ENCODE measurements around the gene SLC19A1. TPM values are rescaled to one million over a fixed set of nuclear protein-coding genes. Genes with fewer than 3 reads are reported as not detected.

The SLC19A1 gene
- total RNA-seq, 4 donors from 2014 or later, result 7.6 to 12.8 (median 10.3) TPM; not detected in 1

- Histone ChIP-seq H3K27me3 (no peaks in the 10 kb centered on the region), H3K4me3 (no peak overlapping the region), H3K27ac (no peak overlapping the region), H3K9me3 (no peaks in the 10 kb centered on the region), H3K36me3 (no peaks in the 10 kb centered on the region), H3K4me1 (no peaks in the 10 kb centered on the region)
- TF ChIP-seq CTCF (IDR thresholded peaks at IDR 0.05), result no peak
- no peak for TF ChIP-seq POLR2A (IDR thresholded peaks at IDR 0.05)
- no peak for DNase-seq
- intact Hi-C loops (cut with DNase I; ENCODE audit: low total_unique reads), result no loop called here
Measured at GRCh38 chr21:45550522-45551210, 8.4 kb upstream of the SLC19A1 start.

DNA sequence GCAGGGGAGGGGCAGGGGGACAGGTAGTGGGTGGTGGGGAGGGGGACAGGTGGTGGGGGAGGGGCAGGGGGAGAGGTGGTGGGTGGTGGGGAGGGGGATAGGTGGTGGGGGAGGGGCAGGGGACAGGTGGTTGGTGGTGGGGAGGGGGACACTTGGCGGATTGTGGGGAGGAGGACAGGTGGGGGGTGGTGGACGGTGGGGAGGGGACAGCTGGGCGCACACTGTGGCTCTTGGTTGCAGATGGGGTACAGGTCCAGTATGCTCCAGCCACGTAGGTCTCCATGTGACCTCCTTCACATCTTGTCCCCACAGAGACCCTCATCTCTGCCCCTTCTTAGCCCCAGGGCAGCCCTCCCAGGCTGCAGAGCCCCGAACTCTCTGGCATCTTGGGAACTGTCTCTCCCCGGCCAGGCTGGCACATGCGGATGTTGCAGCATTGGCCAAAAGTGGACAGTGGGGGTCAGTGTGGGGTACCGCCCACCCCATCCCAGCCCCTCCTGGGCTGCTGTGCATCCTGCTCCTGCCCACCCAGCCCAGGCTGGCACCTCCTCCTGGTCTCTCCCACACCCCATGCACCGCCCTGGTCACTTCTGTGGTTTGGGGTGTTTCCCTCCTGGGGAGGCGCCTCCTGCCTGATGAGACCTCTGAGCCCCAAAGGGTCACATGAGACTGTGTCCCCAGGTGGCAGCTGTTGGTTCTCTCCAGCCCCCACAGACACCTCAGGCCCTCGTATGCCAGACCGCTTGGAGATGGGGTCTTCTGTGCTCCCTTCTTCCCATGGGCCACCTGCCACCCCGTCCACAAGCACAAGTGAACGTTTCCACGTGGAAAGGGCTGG lies 7.6 kb upstream of the SLC19A1 start:
- H3K27ac ChIP-seq, result no peak overlapping the region
- H3K36me3 ChIP-seq, result no peaks in the 10 kb centered on the region
- no peaks in the 10 kb centered on the region for H3K9me3 ChIP-seq
- intact Hi-C loops (cut with DNase I; ENCODE audit: low total_unique reads), result no loop called here
- H3K4me3 ChIP-seq, result no peak overlapping the region
- no peak for TF ChIP-seq POLR2A (IDR thresholded peaks at IDR 0.05)
- no peak for TF ChIP-seq CTCF (IDR thresholded peaks at IDR 0.05)
- DNase-seq, result no peak
- H3K4me1 ChIP-seq, result no peaks in the 10 kb centered on the region
- H3K27me3 ChIP-seq, result no peaks in the 10 kb centered on the region

DNA sequence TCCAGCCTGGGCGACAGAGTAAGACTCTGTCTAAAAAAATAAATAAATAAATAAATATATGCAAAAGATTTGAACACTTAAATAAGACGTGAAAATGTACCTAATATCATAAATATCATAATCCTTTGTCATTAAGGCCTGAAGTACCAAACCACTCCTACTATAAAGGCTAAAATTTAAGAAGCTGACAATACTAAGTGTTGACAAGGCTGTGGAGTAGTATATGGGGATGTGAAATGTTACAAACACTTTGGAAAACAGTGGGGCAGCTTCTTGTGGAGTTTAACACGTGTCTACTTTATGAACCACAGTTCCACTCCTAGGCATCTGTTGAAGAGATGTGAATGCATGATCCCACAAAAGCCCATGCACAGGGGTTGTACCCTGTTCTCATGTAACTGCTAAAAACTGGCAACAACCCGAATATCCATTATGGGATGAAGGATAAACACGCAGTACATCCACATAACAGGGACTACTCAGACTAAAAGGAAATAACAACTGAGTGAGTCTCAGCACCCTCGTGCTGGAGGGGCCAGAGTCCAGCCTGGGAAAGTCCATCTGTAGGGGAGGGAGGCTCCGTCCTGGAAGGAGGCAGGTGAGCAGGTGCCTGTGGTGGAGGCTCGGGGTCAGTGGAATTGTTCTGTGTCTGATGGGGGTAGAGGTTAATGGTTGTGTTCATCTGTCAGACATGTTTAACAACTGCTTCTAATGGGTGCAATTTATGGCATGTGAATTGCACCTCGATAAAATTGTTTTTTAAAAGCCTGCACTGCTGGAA lies 6.7 kb upstream of the SLC19A1 start:
- Histone ChIP-seq H3K36me3 (no peaks in the 10 kb centered on the region), H3K27ac (no peak overlapping the region), H3K4me3 (no peak overlapping the region), H3K9me3 (no peaks in the 10 kb centered on the region), H3K27me3 (no peaks in the 10 kb centered on the region), H3K4me1 (no peaks in the 10 kb centered on the region)
- TF ChIP-seq CTCF (IDR thresholded peaks at IDR 0.05) (no peak), POLR2A (IDR thresholded peaks at IDR 0.05) (no peak)
- intact Hi-C loops (cut with DNase I; ENCODE audit: low total_unique reads), result no loop called here
- no peak for DNase-seq

DNA sequence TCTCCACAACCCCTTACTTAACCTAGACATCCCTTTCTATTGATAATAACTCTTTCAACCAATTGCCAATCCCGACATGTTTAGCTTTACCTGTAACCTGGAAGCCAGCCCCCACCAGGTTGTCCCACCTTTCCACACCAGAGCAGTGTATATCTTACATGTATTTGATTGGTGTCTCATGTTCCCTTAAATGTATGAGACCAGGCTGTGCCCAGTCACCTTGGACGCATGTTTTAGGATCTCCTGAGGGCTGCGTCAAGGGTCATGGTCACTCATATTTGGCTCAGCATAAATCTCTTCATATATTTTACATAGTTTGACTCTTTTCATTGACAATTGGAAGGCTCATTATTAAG lies 5.3 kb upstream of the SLC19A1 start:
- Histone ChIP-seq H3K9me3 (no peaks in the 10 kb centered on the region), H3K4me3 (no peak overlapping the region), H3K4me1 (no peaks in the 10 kb centered on the region), H3K36me3 (no peaks in the 10 kb centered on the region), H3K27ac (no peak overlapping the region), H3K27me3 (no peaks in the 10 kb centered on the region)
- DNase-seq, result no peak
- intact Hi-C loops (cut with DNase I; ENCODE audit: low total_unique reads), result no loop called here
- no peak for TF ChIP-seq POLR2A (IDR thresholded peaks at IDR 0.05)
- TF ChIP-seq CTCF (IDR thresholded peaks at IDR 0.05), result no peak
